ENCODE results near the gene STEAP4. TPM values are rescaled to one million over a fixed set of nuclear protein-coding genes. Genes with fewer than 3 reads are reported as not detected.
A peak's percentile ranks its signal among the peaks of the same experiment; 100 is the strongest.

Gene STEAP4
- total and polyA plus RNA-seq, 2 experiments from 2014 or later = 0.06 TPM; not detected in 1

GRCh38 chr7:88350118-88350517, 43.4 kb upstream of the STEAP4 start (continued):
- no peak for TF ChIP-seq ZNF462 (CRISPR knock-in tag; IDR thresholded peaks at IDR 0.05)

- TF ChIP-seq ZNF462 (CRISPR knock-in tag; IDR thresholded peaks at IDR 0.05) (no peak), ZNF114 (CRISPR knock-in tag; IDR thresholded peaks at IDR 0.05) (no peak), CREB1 (CRISPR knock-in tag; IDR thresholded peaks at IDR 0.05; ENCODE audit: low read depth) (no peak), POLR2AphosphoS5 (IDR thresholded peaks at IDR 0.05; ENCODE audit: low read depth) (no peak), NANOG (IDR thresholded peaks at IDR 0.05; ENCODE audit: borderline replicate concordance) (no peak), EZH2phosphoT487 (IDR thresholded peaks at IDR 0.05; ENCODE audit: unreplicated experiment) (no peak), CTCF (conservative IDR thresholded peaks at IDR 0.05; ENCODE audit: low read depth in 2 of 2) (no peak)
- ATAC-seq (no peak), DNase-seq (ENCODE audit: low spot score) (no peak)
- no peak overlapping the region for H3K4me3 ChIP-seq
- H3F3A ChIP-seq (replicated peaks; ENCODE audit: low read depth) = no peaks in the 10 kb centered on the region
- H3K4me2 ChIP-seq = 0 out of 2 replicates have a peak overlapping the region, but pooled peaks have one; percentile 36
- peak overlapping the region; percentile 85 for H2AFZ ChIP-seq
- peaks cover 25% of the 10 kb centered on the region for H3K4me1 Mint-ChIP-seq
- H3K27ac ChIP-seq (ENCODE audit: low read depth) = no peak overlapping the region
- H3K36me3 Mint-ChIP-seq (ENCODE audit: low read depth) = no peaks in the 10 kb centered on the region
- no peaks in the 10 kb centered on the region for H3K36me3 ChIP-seq (ENCODE audit: insufficient read depth)
- H3K4me1 ChIP-seq (ENCODE audit: insufficient read depth) = peaks cover 23% of the 10 kb centered on the region
- H3K9me3 Mint-ChIP-seq = no peaks in the 10 kb centered on the region
- no peaks in the 10 kb centered on the region for H3K9me2 ChIP-seq (ENCODE audit: insufficient read depth)
- no peaks in the 10 kb centered on the region for H3K27me3 ChIP-seq (ENCODE audit: insufficient read depth)
- no peaks in the 10 kb centered on the region for H3K79me2 ChIP-seq (replicated peaks; ENCODE audit: insufficient read depth)
- no peak overlapping the region; the same call in 1 of the 2 replicates for H3K27ac Mint-ChIP-seq
- H3K4me3 Mint-ChIP-seq = no peak overlapping the region
- no peaks in the 10 kb centered on the region for H4K20me1 ChIP-seq (replicated peaks; ENCODE audit: insufficient read depth)
- H3K27me3 Mint-ChIP-seq (ENCODE audit: insufficient read depth, low read depth, poor library complexity) = no peaks in the 10 kb centered on the region
These were observed 40.8 kb upstream of the STEAP4 start for GRCh38 chr7:88347517-88347916.

Data from GM23338 (cell line).